Measurements from ENCODE around the gene PATL1.

Gene PATL1

DNA sequence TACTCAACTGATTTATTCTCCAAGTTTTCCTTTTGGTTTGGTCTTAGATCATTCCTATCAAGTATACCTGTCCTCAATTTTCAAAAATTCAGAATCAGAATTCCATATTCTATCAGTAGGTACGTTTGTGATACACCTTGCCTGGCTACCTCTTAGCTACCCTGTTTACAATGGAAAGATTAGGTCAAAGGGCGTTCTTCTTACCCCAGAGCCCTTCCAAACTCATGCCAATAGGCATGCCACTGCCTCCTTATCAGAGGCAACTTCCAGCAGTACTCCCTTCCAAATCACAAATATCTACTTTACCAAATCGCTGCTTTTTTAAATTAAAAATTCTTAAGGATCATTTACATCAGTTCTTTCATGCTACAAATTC lies 1.0 kb downstream of the PATL1 start (continued):
- TF ChIP-seq ZNF565 (CRISPR knock-in tag; conservative IDR thresholded peaks at IDR 0.05; ENCODE audit: low read depth) (no peak), PPARA (CRISPR knock-in tag; IDR thresholded peaks at IDR 0.05; ENCODE audit: borderline replicate concordance) (no peak), GLIS3 (CRISPR knock-in tag; IDR thresholded peaks at IDR 0.05) (no peak), CSDC2 (CRISPR knock-in tag; IDR thresholded peaks at IDR 0.05) (no peak), ZC3H10 (CRISPR knock-in tag; IDR thresholded peaks at IDR 0.05) (no peak), ARNTL (CRISPR knock-in tag; IDR thresholded peaks at IDR 0.05; ENCODE audit: borderline replicate concordance, low read depth) (no peak), ZNF70 (CRISPR knock-in tag; IDR thresholded peaks at IDR 0.05) (no peak)
- TF ChIP-seq, protein P1, sequence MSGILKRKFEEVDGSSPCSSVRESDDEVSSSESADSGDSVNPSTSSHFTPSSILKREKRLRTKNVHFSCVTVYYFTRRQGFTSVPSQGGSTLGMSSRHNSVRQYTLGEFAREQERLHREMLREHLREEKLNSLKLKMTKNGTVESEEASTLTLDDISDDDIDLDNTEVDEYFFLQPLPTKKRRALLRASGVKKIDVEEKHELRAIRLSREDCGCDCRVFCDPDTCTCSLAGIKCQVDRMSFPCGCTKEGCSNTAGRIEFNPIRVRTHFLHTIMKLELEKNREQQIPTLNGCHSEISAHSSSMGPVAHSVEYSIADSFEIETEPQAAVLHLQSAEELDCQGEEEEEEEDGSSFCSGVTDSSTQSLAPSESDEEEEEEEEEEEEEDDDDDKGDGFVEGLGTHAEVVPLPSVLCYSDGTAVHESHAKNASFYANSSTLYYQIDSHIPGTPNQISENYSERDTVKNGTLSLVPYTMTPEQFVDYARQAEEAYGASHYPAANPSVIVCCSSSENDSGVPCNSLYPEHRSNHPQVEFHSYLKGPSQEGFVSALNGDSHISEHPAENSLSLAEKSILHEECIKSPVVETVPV (CRISPR knock-in tag; IDR thresholded peaks at IDR 0.05) = no peak

- TF ChIP-seq GLIS3 (CRISPR knock-in tag; IDR thresholded peaks at IDR 0.05) (no peak), TCF4 (CRISPR knock-in tag; IDR thresholded peaks at IDR 0.05; ENCODE audit: borderline replicate concordance) (no peak), TOX (CRISPR knock-in tag; IDR thresholded peaks at IDR 0.05; ENCODE audit: borderline replicate concordance) (no peak), TSHZ2 (CRISPR knock-in tag; IDR thresholded peaks at IDR 0.05) (no peak), ZC3H10 (CRISPR knock-in tag; IDR thresholded peaks at IDR 0.05) (no peak), SNAI2 (CRISPR knock-in tag; IDR thresholded peaks at IDR 0.05) (no peak), PPARA (CRISPR knock-in tag; IDR thresholded peaks at IDR 0.05; ENCODE audit: borderline replicate concordance) (no peak), ZNF565 (CRISPR knock-in tag; conservative IDR thresholded peaks at IDR 0.05; ENCODE audit: low read depth) (no peak), RARB (CRISPR knock-in tag; IDR thresholded peaks at IDR 0.05) (no peak), ZNF70 (CRISPR knock-in tag; IDR thresholded peaks at IDR 0.05) (no peak), CSDC2 (CRISPR knock-in tag; IDR thresholded peaks at IDR 0.05) (no peak), ZNF8 (CRISPR knock-in tag; IDR thresholded peaks at IDR 0.05) (no peak), OSR1 (CRISPR knock-in tag; IDR thresholded peaks at IDR 0.05) (no peak), PATZ1 (CRISPR knock-in tag; IDR thresholded peaks at IDR 0.05; ENCODE audit: borderline replicate concordance) (no peak), ZFP30 (CRISPR knock-in tag; IDR thresholded peaks at IDR 0.05) (no peak), ARNTL (CRISPR knock-in tag; IDR thresholded peaks at IDR 0.05; ENCODE audit: borderline replicate concordance, low read depth) (no peak), ESRRG (CRISPR knock-in tag; IDR thresholded peaks at IDR 0.05) (no peak)
- TF ChIP-seq, protein P1 (CRISPR knock-in tag; IDR thresholded peaks at IDR 0.05) = no peak
- ATAC-seq = no peak
Observed at GRCh38 chr11:59666969-59667368, 1.9 kb downstream of the PATL1 start.

DNA sequence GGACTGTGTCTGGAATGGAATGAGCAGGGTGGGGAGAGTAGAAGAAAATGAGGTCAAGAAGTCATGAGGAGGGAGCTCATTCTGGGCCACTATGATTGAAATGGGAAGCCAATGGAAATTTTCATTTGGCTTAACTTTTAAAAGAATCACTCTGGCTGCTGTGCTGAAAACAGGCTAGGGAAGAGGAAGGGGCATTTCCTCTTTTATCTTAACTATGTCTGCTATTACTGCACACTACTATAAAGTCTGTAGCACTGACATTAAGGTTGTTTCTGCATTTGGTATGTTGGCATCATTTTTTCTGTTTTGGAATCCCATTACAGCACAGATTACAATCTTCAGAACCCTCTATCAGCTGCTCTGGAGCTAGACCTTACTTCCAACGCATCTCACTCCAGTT lies 8.2 kb downstream of the PATL1 start:
- ATAC-seq = no peak
- TF ChIP-seq ARNTL (CRISPR knock-in tag; IDR thresholded peaks at IDR 0.05; ENCODE audit: borderline replicate concordance, low read depth) (no peak), ZFP30 (CRISPR knock-in tag; IDR thresholded peaks at IDR 0.05) (no peak), ZFP3 (CRISPR knock-in tag; IDR thresholded peaks at IDR 0.05) (no peak), ISL1 (CRISPR knock-in tag; IDR thresholded peaks at IDR 0.05) (no peak), CSDC2 (CRISPR knock-in tag; IDR thresholded peaks at IDR 0.05) (no peak), ZNF8 (CRISPR knock-in tag; IDR thresholded peaks at IDR 0.05) (no peak), ZC3H10 (CRISPR knock-in tag; IDR thresholded peaks at IDR 0.05) (no peak), POU6F1 (CRISPR knock-in tag; IDR thresholded peaks at IDR 0.05; ENCODE audit: borderline replicate concordance, low read depth) (no peak)
- TF ChIP-seq, protein P2, sequence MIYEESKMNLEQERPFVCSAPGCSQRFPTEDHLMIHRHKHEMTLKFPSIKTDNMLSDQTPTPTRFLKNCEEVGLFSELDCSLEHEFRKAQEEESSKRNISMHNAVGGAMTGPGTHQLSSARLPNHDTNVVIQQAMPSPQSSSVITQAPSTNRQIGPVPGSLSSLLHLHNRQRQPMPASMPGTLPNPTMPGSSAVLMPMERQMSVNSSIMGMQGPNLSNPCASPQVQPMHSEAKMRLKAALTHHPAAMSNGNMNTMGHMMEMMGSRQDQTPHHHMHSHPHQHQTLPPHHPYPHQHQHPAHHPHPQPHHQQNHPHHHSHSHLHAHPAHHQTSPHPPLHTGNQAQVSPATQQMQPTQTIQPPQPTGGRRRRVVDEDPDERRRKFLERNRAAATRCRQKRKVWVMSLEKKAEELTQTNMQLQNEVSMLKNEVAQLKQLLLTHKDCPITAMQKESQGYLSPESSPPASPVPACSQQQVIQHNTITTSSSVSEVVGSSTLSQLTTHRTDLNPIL (CRISPR knock-in tag; IDR thresholded peaks at IDR 0.05; ENCODE audit: low read depth) = no peak
- TF ChIP-seq, protein P1 (CRISPR knock-in tag; IDR thresholded peaks at IDR 0.05) = no peak
